Prostate gland (tissue), 2 donors: ENCODE data around the gene TCERG1. TPM values are rescaled to one million over a fixed set of nuclear protein-coding genes. Genes with fewer than 3 reads are reported as not detected.
A peak's percentile ranks its signal among the peaks of the same experiment; 100 is the strongest.

Source experiments
- DNase-seq: peaks from one replicate; pipeline ENCODE4 v3.0.0-alpha.2; 2019; ENCODE audit warnings: low spot score
- H3K27ac ChIP-seq, 2 donors: fragments of 200-600 bp; sonication (generic); 2 replicates each; pipeline ENCODE4 v1.5.1; 2017 to 2019
- H3K27me3 ChIP-seq: fragments of 200-600 bp; sonication (generic); replicated peaks from 2 replicates; pipeline ENCODE4 v1.5.1; 2019; ENCODE audit not compliant: insufficient read depth
- H3K36me3 ChIP-seq, 2 donors: fragments of 200-600 bp; sonication (generic); 1 replicate in 1 of 2; 2 replicates in 1 of 2; pipeline versions ENCODE4 v1.5.1 to v1.8.1; 2017 to 2019
- H3K4me1 ChIP-seq: fragments of 200-600 bp; sonication (generic); replicated peaks from 2 replicates; pipeline ENCODE4 v1.5.1; 2019
- H3K4me3 ChIP-seq, 2 donors: fragments of 200-600 bp; sonication (generic); 2 replicates each; pipeline ENCODE4 v1.5.1; 2017 to 2019
- H3K9me3 ChIP-seq: fragments of 200-600 bp; sonication (generic); 2 replicates; pipeline ENCODE4 v1.5.1; 2017
- CTCF ChIP-seq, 4 experiments: fragments of 200-600 bp in 2 of 4; fragments of 450-650 bp in 2 of 4; sonication (generic) in 2 of 4; IDR thresholded peaks; 1 replicate in 3 of 4; 2 replicates in 1 of 4; pipeline ENCODE4 v1.5.1; 2016 to 2019; ENCODE audit warnings: antibody characterized with exemption in 4 of 4, mild to moderate bottlenecking in 2 of 4, moderate library complexity in 2 of 4
- POLR2A ChIP-seq: fragments of 450-650 bp; IDR thresholded peaks from one replicate; pipeline ENCODE4 v1.6.1; 2016; ENCODE audit warnings: antibody characterized with exemption, mild to moderate bottlenecking
- POLR2AphosphoS5 ChIP-seq: sonication (generic); formaldehyde crosslinking; IDR thresholded peaks from one replicate; pipeline ENCODE4 v1.6.1; 2017; ENCODE audit warnings: antibody characterized with exemption
- WGBS: methylation state at CpG from one replicate; pipeline ENCODE4 v1.1.5; 2018; 5-methylcytosine and 5-hydroxymethylcytosine counted together
- intact Hi-C: fragments of 100-400 bp; cut with DNase I; formaldehyde crosslinking; loops from one replicate; pipeline ENCODE4 v1.14.2; 2022
- total RNA-seq, 2 donors: library from RNA; depleted of rRNA; stranded (reverse); fragments of >200 nt; gene quantifications; one replicate each; pipeline ENCODE4 v1.1.0, GENCODE V29; 2016

Gene TCERG1
- total RNA-seq, 2 donors from 2014 or later = 41.4 to 83.0 TPM

GRCh38 chr5:146541958-146542849, 95.1 kb downstream of the TCERG1 start:
- H3K9me3 ChIP-seq = no peaks in the 10 kb centered on the region
- 22% methylated on average over 16 of the region's 16 CpGs for WGBS
- H3K4me1 ChIP-seq = no peaks in the 10 kb centered on the region
- H3K36me3 ChIP-seq = no peaks in the 10 kb centered on the region
- peak; percentile 66 for DNase-seq
- H3K4me3 ChIP-seq = no peak overlapping the region
- intact Hi-C loops = no loop called here
- peak; percentile 67 to 81 (median 72) for TF ChIP-seq CTCF (IDR thresholded peaks at IDR 0.05)
- no peak for TF ChIP-seq POLR2AphosphoS5
- TF ChIP-seq POLR2A = no peak
- H3K27me3 ChIP-seq = no peaks in the 10 kb centered on the region
- H3K27ac ChIP-seq = no peak overlapping the region

- Histone ChIP-seq H3K36me3 (no peaks in the 10 kb centered on the region), H3K9me3 (no peaks in the 10 kb centered on the region), H3K4me1 (no peaks in the 10 kb centered on the region), H3K4me3 (no peak overlapping the region), H3K27me3 (no peaks in the 10 kb centered on the region), H3K27ac (no peak overlapping the region)
- no peak for DNase-seq
- intact Hi-C loops = loop anchor here (2.0 kb wide), 1 partner anchor 423 kb away; no protein-coding TSS in a partner anchor
- no peak for TF ChIP-seq POLR2A
- TF ChIP-seq CTCF (IDR thresholded peaks at IDR 0.05) = no peak
- no peak for TF ChIP-seq POLR2AphosphoS5
These were observed 97.1 kb downstream of the TCERG1 start for GRCh38 chr5:146544232-146544631.

GRCh38 chr5:146548781-146549449, 101.8 kb downstream of the TCERG1 start:
- Histone ChIP-seq H3K4me3 (no peak overlapping the region), H3K27me3 (no peaks in the 10 kb centered on the region), H3K27ac (no peak overlapping the region), H3K36me3 (no peaks in the 10 kb centered on the region), H3K4me1 (no peaks in the 10 kb centered on the region), H3K9me3 (no peaks in the 10 kb centered on the region)
- intact Hi-C loops = no loop called here
- WGBS = 59% methylated on average over 2 of the region's 2 CpGs
- no peak for DNase-seq
- TF ChIP-seq POLR2A (no peak), CTCF (IDR thresholded peaks at IDR 0.05) (no peak), POLR2AphosphoS5 (no peak)

- no peaks in the 10 kb centered on the region for H3K36me3 ChIP-seq
- H3K4me1 ChIP-seq = no peaks in the 10 kb centered on the region
- no peaks in the 10 kb centered on the region for H3K27me3 ChIP-seq
- intact Hi-C loops = no loop called here
- no peak for DNase-seq
- TF ChIP-seq POLR2A (no peak), CTCF (IDR thresholded peaks at IDR 0.05) (no peak), POLR2AphosphoS5 (no peak)
- H3K27ac ChIP-seq = no peak overlapping the region
- H3K9me3 ChIP-seq = no peaks in the 10 kb centered on the region
- H3K4me3 ChIP-seq = no peak overlapping the region
These were observed 102.5 kb downstream of the TCERG1 start for GRCh38 chr5:146549615-146550014.
